K562 (cell line): ENCODE results near the gene ZNF143. TPM values are rescaled to one million over a fixed set of nuclear protein-coding genes. Genes with fewer than 3 reads are reported as not detected.

Experiments
- ATAC-seq: fragments of 200-7000 bp; cut with Tn5 transposase; 3 replicates; pipeline ENCODE4 v1.9.1; 2020; ENCODE audit warnings: moderate library complexity
- BruUV-seq: library from RNA; stranded (reverse); fragments of 400-500 nt; replicated peaks from 2 replicates; lab custom pipeline; 2021; lab: Mats Ljungman, UMichigan
- CTCF ChIA-PET: fragments of 300-600 bp; formaldehyde crosslinking; extraction: SDS; loops from one replicate; lab custom pipeline; 2021; ENCODE audit warnings: low intra/inter-chr PET ratio; lab: Yijun Ruan, JAX
- POLR2A ChIA-PET: fragments of 300-600, 350-650 bp; sonication (Branson Sonifier 250); formaldehyde crosslinking; extraction: SDS; loops from one replicate; lab custom pipeline; 2021; ENCODE audit warnings: antibody characterized with exemption, inconsistent platforms; lab: Yijun Ruan, JAX
- DNase-seq, 4 experiments: peaks; one replicate each; pipeline versions ENCODE4 v3.0.0 to v3.0.0-alpha.2; 2011 to 2018; ENCODE audit warnings: low spot score in 3 of 4, mixed read lengths in 3 of 4; ENCODE audit errors: extremely low read depth in 1 of 4
- FAIRE-seq: peaks from 2 replicates; lab custom pipeline; 2011; peaks lifted over from hg19 to GRCh38; lab: Jason Lieb, UNC
- H2AFZ ChIP-seq: 2 replicates; pipeline ENCODE4 v1.6.0; 2011; ENCODE audit warnings: low read depth, low read length, control low read depth, inconsistent platforms
- H3K27ac ChIP-seq: fragments of 200-600 bp; 3 replicates; pipeline ENCODE4 v1.8.0; 2011; ENCODE audit warnings: low read depth, mild to moderate bottlenecking, control low read depth, inconsistent platforms, low read length, moderate library complexity, mixed read lengths; ENCODE audit errors: extremely low read depth
- H3K27me3 ChIP-seq, 2 experiments: fragments of 300-600 bp in 1 of 2; 2 replicates in 1 of 2; 3 replicates in 1 of 2; pipeline versions ENCODE4 v1.6.0 to v1.8.0; 2011; ENCODE audit warnings: inconsistent platforms in 2 of 2, low read length in 2 of 2, mild to moderate bottlenecking in 1 of 2, mixed read lengths in 1 of 2, moderate library complexity in 1 of 2; ENCODE audit not compliant: control insufficient read depth in 2 of 2, insufficient read depth in 2 of 2
- H3K36me3 ChIP-seq: fragments of 300-600 bp; 3 replicates; pipeline ENCODE4 v1.8.0; 2011; ENCODE audit warnings: mild to moderate bottlenecking, low read length, inconsistent platforms; ENCODE audit not compliant: control insufficient read depth, insufficient read depth
- H3K4me1 ChIP-seq, 2 experiments: fragments of 200-600 bp in 1 of 2; replicated peaks in 1 of 2; 2 replicates in 1 of 2; 3 replicates in 1 of 2; pipeline versions ENCODE4 v1.5.1 to v1.8.0; 2011; ENCODE audit warnings: inconsistent platforms in 2 of 2, low read length in 2 of 2, mild to moderate bottlenecking in 1 of 2, mixed read lengths in 1 of 2, moderate library complexity in 1 of 2; ENCODE audit not compliant: control insufficient read depth in 2 of 2, insufficient read depth in 2 of 2
- H3K4me2 ChIP-seq: 2 replicates; pipeline ENCODE4 v1.6.1; 2011; ENCODE audit warnings: low read length, control low read depth, inconsistent platforms, mixed read lengths; ENCODE audit not compliant: insufficient read depth
- H3K4me3 ChIP-seq: fragments of 200-600 bp; sonication (generic), shearing (Covaris generic); 2 replicates; pipeline ENCODE4 v1.5.1; 2016; ENCODE audit warnings: control low read depth, inconsistent platforms
- H3K79me2 ChIP-seq: fragments of 200-600 bp; 3 replicates; pipeline ENCODE4 v1.8.0; 2011; ENCODE audit warnings: low read length, inconsistent platforms; ENCODE audit not compliant: control insufficient read depth, insufficient read depth
- H3K9ac ChIP-seq, 2 experiments: 2 replicates each; pipeline versions ENCODE4 v1.6.0 to v1.6.1; 2011; ENCODE audit warnings: low read depth in 2 of 2, low read length in 2 of 2, control low read depth in 1 of 2, inconsistent platforms in 1 of 2, mild to moderate bottlenecking in 1 of 2, mixed read lengths in 1 of 2; ENCODE audit not compliant: insufficient read depth in 1 of 2
- H3K9me1 ChIP-seq: one replicate; pipeline ENCODE4 v1.6.0; 2011; ENCODE audit warnings: inconsistent platforms, mild to moderate bottlenecking, low read length, moderate library complexity; ENCODE audit not compliant: control insufficient read depth, insufficient read depth
- H3K9me3 ChIP-seq: replicated peaks from 2 replicates; pipeline ENCODE4 v1.5.1; 2011; ENCODE audit warnings: low read depth, low read length, inconsistent platforms; ENCODE audit not compliant: control insufficient read depth, insufficient read depth
- H4K20me1 ChIP-seq: replicated peaks from 2 replicates; pipeline ENCODE4 v1.6.1; 2011; ENCODE audit warnings: low read length, inconsistent platforms, mixed read lengths; ENCODE audit not compliant: control insufficient read depth, insufficient read depth
- ATF4 ChIP-seq: fragments of 450-650 bp; formaldehyde crosslinking; IDR thresholded peaks from 2 replicates; pipeline ENCODE4 v1.4.0; 2022; ENCODE audit warnings: mild to moderate bottlenecking, moderate library complexity
- FOXK1 ChIP-seq: sonication (generic); formaldehyde crosslinking; IDR thresholded peaks from 2 replicates; pipeline ENCODE4 v1.8.0; 2022; ENCODE audit warnings: missing genetic modification reagents, mild to moderate bottlenecking, borderline replicate concordance
- PHTF2 ChIP-seq: fragments of 250-450 bp; sonication (Bioruptor Pico); IDR thresholded peaks from 2 replicates; pipeline ENCODE4 v1.5.0; 2021; ENCODE audit warnings: mild to moderate bottlenecking
- TCF3 ChIP-seq: sonication (generic); formaldehyde crosslinking; IDR thresholded peaks from 2 replicates; pipeline ENCODE4 v1.4.0; 2020; ENCODE audit warnings: mild to moderate bottlenecking, missing genetic modification reagents
- XRCC5 ChIP-seq: fragments of 200-400 bp; formaldehyde crosslinking; IDR thresholded peaks from 2 replicates; pipeline ENCODE4 v1.6.1; 2017; ENCODE audit warnings: low read depth, mild to moderate bottlenecking, low read length
- ZNF699 ChIP-seq: fragments of 250-450 bp; sonication (Bioruptor Pico); IDR thresholded peaks from 2 replicates; pipeline ENCODE4 v1.8.0; 2021; ENCODE audit warnings: mild to moderate bottlenecking, moderate library complexity; ENCODE audit not compliant: insufficient replicate concordance
- WGBS: fragments of 100-300 bp; shearing (Covaris generic); methylation state at CpG from one replicate; pipeline ENCODE4 v1.1.6; 2016; ENCODE audit warnings: low coverage, mixed read lengths; ENCODE audit not compliant: insufficient coverage; ENCODE audit errors: missing lambda C conversion rate; 5-methylcytosine and 5-hydroxymethylcytosine counted together
- in situ Hi-C: fragments of 300-500 bp; cut with MboI; formaldehyde crosslinking; loops from 4 replicates; pipeline ENCODE4 v1.15.0; 2018; ENCODE audit warnings: inconsistent platforms, mixed read lengths
- intact Hi-C: fragments of 100-400 bp; cut with micrococcal nuclease; formaldehyde crosslinking; loops from 2 replicates; pipeline ENCODE4 v1.14.2; 2022
- polyA plus RNA-seq, 8 experiments: library from polyadenylated mRNA; depleted of rRNA in 4 of 8; stranded (reverse) in 5 of 8; unstranded in 3 of 8; fragments of >200 nt; fragmentation: Nextera tagmentation in 2 of 8; fragmentation: Illumina TruSeq in 1 of 8; extraction: Ambion mirVana in 2 of 8; extraction: Trizol in 1 of 8; gene quantifications; 2 replicates each; pipeline versions ENCODE4 v1.2.1 to v1.2.3, GENCODE V29; 2011 to 2014; ENCODE audit warnings: inconsistent platforms in 1 of 8, missing spikeins in 1 of 8
- total RNA-seq, 7 experiments: library from RNA; depleted of rRNA in 6 of 7; stranded (reverse); fragments of >200 nt in 6 of 7; fragmentation: Illumina TruSeq in 2 of 7; extraction: Trizol in 2 of 7; gene quantifications; 2 replicates each; pipeline versions ENCODE4 v1.2.1 to v1.2.3, GENCODE V29; 2011 to 2021; ENCODE audit warnings: low replicate concordance in 1 of 7

ZNF143 gene
- total and polyA plus RNA-seq, 9 of the 15 experiments (the other 6 are each of a cell fraction or from before 2014, with no cell fraction given) = 18.4 to 58.5 (median 27.1) TPM

GRCh38 chr11:9479899-9480298, 19.1 kb downstream of the ZNF143 start:
- no peak overlapping the region for H2AFZ ChIP-seq
- TF ChIP-seq PHTF2 (CRISPR knock-in tag) = no peak
- TF ChIP-seq, all 486 proteins: peak for 0
- intact Hi-C loops = no loop called here
- POLR2A ChIA-PET = interaction anchor here (0.9 to 1.7 kb wide), 2 partner anchors 18 to 19 kb away, joined by 5 to 12 read pairs; partner anchors contain the start of gene ZNF143
- Histone ChIP-seq H3K4me1 (no peaks in the 10 kb centered on the region), H3K79me2 (no peaks in the 10 kb centered on the region), H3K27ac (no peak overlapping the region), H3K36me3 (peaks cover 34% of the 10 kb centered on the region), H3K27me3 (no peaks in the 10 kb centered on the region), H3K9me3 (no peaks in the 10 kb centered on the region), H4K20me1 (no peaks in the 10 kb centered on the region), H3K4me2 (no peak overlapping the region), H3K4me3 (no peak overlapping the region), H3K9me1 (no peaks in the 10 kb centered on the region), H3K9ac (no peak overlapping the region)
- CTCF ChIA-PET = no interaction called here
- 34% methylated on average over 2 of the region's 2 CpGs for WGBS
- FAIRE-seq (no peak), ATAC-seq (no peak), DNase-seq (no peak)
- in situ Hi-C loops = no loop called here
- no TSS peak for BruUV-seq

DNA sequence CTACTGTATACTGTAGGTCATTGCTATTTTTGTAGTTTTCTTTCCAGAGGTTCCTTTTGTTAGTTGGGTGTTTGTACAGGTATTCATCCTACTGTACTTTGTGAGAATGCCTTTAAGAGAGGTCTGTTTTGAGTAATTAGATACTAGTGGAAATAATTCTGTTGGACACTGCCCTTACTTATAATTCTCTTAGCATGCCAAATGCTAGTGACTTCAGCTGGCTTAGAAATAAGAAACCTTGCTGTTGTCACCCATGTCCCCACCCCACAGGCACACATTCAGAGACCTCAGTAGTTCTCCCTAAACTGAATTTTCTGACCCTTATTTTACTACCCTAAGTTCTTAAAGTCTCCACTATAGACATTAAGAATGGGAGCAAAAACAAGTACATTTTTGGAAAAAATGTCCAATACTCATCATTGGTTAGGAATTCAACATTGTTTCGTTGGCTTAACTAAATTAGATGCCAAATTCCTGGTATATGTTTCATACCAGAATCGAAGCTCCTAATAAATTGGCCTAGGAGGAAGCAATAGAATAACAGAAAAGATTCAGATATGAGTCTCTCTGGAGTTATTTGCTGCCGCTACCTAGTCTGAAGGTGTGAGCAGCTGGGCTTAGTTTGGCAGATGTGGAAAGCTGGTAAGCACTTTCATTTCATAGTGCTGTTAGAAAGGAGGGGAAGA, 28.4 kb downstream of the ZNF143 start:
- Histone ChIP-seq H3K9me3 (no peaks in the 10 kb centered on the region), H3K79me2 (no peaks in the 10 kb centered on the region), H3K36me3 (peaks cover 29% of the 10 kb centered on the region; the same call in 2 of the 3 replicates), H4K20me1 (no peaks in the 10 kb centered on the region), H2AFZ (no peak overlapping the region), H3K9ac (no peak overlapping the region), H3K4me2 (no peak overlapping the region), H3K27ac (no peak overlapping the region), H3K4me3 (no peak overlapping the region), H3K4me1 (no peaks in the 10 kb centered on the region), H3K27me3 (no peaks in the 10 kb centered on the region), H3K9me1 (no peaks in the 10 kb centered on the region)
- CTCF ChIA-PET = interaction anchor here (0.6 kb wide), 1 partner anchor 1246 kb away, joined by 3 read pairs; no protein-coding TSS in a partner anchor
- DNase-seq (no peak), ATAC-seq (no peak), FAIRE-seq (no peak)
- BruUV-seq = no TSS peak
- WGBS = 64% methylated on average over 3 of the region's 3 CpGs
- in situ Hi-C loops = no loop called here
- intact Hi-C loops = no loop called here
- no peak for TF ChIP-seq TCF3 (CRISPR knock-in tag)
- TF ChIP-seq ZNF699 (CRISPR knock-in tag) = no peak
- TF ChIP-seq XRCC5 = no peak
- TF ChIP-seq ATF4 (CRISPR knock-in tag) = no peak
- no peak for TF ChIP-seq FOXK1 (CRISPR knock-in tag)
- POLR2A ChIA-PET = interaction anchor here (0.7 to 1.2 kb wide), 2 partner anchors 11 to 14 kb away, joined by 3 read pairs; no protein-coding TSS in a partner anchor
